GM18508 (cell line): ENCODE measurements around the gene PLXNA2.
A peak's percentile ranks its signal among the peaks of the same experiment; 100 is the strongest.

ENCODE experiments used
- ATAC-seq: cut with Tn5 transposase; IDR thresholded peaks from one replicate; pipeline ENCODE4 v1.9.1; 2021; ENCODE audit warnings: moderate number of reproducible peaks; ENCODE audit not compliant: insufficient read depth, unreplicated experiment

The PLXNA2 gene

GRCh38 chr1:208268541-208269337 is 24.6 kb upstream of the PLXNA2 start:
- no peak for ATAC-seq

GRCh38 chr1:208265525-208265924 is 21.3 kb upstream of the PLXNA2 start:
- no peak for ATAC-seq

GRCh38 chr1:208265122-208265469 is 20.9 kb upstream of the PLXNA2 start:
- no peak for ATAC-seq

DNA sequence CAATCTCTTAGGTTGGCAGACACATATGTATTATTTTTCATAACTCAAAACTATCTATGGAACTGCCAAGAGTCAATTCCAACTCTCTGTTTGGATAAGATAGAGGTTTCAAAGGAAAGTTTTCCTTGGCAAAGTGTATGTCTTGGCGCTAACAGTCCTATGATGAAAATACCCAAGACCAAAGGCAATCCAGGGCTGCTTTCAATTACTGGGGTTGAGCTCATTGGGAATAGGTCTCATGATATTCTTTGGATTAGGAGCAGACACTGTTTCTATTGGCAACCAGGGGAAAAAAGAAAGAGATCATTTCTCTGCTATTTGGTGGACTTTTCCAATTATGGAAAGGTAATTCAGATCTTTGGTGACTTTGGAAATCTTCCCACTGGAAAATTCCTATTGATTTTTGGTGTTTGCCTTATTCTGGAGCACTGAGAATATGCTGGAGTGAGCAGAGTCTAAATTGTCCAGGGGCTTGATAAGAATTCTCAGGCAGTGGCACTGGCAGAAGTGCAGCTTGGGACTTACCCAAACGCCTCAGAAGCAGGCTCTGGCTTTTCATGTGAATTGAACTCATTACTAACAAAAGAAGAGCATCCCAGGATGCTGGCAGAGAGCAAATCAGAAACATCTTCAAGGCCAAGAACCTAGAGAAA is 20.4 kb upstream of the PLXNA2 start:
- no peak for ATAC-seq

- ATAC-seq = no peak
These were observed 17.7 kb upstream of the PLXNA2 start for GRCh38 chr1:208261874-208262273.

- ATAC-seq = no peak
These were observed 14.1 kb upstream of the PLXNA2 start for GRCh38 chr1:208258277-208258676.

- no peak for ATAC-seq
These were observed 13.2 kb upstream of the PLXNA2 start for GRCh38 chr1:208257351-208257750.

DNA sequence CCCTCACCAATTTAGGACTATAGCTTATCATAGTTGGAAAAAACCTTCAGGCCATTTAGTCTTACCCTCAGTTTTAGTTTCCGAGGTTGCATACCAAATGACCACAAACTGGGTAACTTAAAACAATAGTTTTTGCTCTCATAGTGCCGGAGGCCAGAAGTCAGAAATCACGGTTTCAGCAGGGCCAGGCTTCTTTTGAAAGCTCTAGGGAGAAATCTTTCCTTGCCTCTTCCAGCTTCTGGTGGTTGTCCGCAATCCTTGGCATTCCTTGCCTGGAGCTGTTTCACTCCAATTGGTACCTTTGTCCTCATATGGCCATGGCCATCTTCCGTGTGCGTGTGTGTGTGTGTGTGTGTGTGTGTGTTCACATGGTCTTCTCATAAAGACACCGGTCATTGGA is 12.4 kb upstream of the PLXNA2 start:
- no peak for ATAC-seq

GRCh38 chr1:208256091-208256490 is 11.9 kb upstream of the PLXNA2 start:
- ATAC-seq = no peak

- ATAC-seq = no peak
These were observed 10.7 kb upstream of the PLXNA2 start for GRCh38 chr1:208254862-208255261.

DNA sequence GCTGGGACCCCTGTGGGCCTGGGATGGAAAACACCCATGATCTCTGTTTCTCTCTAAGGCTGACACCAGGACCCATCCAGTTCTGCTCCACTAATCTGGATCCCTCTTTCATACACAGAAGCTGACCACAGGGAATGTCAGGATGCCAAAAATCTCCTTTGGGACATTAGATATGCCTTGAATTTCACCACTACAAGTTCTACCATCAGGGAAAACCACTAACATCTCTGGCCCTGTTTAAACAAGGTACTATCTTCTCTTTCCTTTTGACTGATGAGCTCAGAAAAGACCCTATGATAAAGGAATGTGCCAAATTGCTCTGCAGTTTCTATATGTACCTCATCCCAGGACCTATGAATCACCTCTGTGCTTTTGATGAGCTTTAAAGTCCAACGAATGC is 10.2 kb upstream of the PLXNA2 start:
- no peak for ATAC-seq

DNA sequence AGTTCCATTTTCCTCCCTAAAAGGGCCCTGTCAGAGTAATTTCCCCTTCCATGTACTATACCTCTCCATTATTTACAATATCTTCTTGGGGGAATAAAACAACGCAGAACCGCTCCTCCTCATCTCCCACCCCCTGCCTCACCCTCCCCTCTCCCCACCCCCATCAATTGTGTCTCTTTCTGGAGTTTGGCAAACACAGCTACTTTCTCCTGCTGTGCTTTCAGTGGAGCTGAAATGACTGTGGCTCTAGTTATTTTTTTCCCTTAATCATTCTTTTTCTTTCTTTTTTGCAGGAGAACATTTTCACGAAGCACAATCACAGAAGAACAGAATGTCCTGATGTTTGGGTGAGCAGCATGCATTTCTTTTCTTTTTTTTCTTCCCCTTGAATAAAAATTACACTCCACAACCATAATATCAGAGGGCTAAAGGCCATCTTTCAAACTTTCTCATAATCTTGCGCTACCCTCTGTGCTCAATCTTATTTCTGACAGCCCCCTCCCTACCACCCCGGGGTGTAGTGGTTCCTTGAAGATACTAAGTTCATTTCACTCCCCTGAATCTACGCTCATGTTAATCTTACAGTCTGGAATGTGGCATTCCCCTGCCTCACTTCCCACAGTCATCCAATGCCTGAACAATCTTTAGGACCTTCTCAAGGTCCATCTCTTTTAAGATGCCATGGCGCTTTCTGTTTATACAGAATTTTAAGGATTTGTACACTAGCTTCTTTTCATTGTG is 8.8 kb upstream of the PLXNA2 start:
- no peak for ATAC-seq

DNA sequence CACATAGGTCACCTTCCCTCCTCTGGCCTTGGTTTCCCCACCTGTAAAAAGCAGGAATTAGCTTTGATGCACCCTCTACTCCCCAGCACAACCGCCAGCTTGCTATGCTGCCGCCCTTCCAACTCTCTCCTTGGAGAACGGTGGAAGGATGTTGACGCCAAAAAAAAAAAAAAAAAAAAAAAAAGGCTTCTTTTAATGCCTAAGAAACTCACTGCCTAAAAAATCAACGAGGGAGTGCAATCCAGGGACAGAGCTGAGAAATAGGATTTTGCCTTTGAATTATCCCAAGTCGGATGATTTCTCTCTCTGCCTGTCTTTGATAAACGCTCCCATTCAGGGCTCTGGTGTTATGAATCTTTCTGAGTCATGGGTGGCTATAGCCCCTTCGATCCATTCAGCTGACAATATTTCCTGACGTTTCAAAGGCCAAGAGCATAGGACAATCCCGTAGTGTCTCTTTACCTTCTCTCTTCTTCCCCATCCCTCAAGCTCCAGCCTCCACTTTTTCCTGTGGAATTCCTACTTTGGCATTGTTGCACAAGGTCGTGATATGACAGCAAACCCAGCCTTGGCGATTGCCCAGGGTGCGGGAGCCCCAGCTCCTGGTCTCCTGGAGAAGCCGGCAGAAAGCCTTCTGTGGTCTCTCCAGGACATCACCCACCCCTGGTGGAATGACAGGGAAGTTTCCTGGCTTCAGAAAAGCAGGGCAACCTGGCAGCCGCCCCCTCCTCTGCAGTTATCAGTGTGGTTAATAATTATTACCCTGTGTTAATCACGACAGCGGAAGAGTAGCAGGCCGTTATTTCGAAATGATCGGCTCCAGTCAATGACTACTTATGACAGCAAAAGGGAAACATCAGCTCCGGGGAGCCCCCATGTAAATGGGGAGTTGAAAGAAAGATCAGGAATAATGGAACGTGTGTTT is 8.0 kb upstream of the PLXNA2 start:
- no peak for ATAC-seq

GRCh38 chr1:208251015-208251414 is 6.8 kb upstream of the PLXNA2 start:
- no peak for ATAC-seq

GRCh38 chr1:208250613-208251012 is 6.4 kb upstream of the PLXNA2 start:
- no peak for ATAC-seq

DNA sequence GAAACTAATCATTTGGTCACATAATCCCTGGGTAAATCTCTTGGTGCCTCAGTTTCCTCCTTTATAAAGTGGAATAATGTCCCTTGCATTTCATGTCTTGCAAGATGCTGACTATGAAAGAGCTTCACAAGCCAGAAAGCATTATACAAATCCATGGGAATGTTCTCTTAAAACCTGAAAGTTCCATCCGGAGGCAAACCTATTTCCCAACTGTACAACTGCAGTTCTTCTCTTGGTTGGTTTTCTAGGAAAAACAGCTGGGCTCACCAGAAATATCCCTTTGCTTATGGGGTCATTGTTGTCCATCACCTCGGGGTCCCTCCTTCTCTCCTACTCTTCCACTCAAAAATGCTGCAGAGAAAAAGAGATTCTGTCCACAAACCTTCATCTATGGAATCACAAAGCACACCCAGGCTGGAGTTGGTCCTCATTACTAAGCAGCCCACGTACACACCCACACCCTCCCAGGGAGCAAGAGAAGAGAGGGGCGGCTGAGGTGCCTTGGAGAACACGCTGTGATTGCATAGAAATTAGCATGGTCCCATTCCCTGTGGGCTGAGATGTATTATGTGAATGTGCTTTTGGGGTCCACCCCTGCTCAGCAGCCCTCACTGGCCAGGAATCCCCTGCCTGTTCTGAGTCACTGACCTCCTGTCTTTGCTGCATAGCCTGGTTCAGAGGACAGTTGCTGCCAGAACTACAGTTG is 5.0 kb upstream of the PLXNA2 start:
- ATAC-seq = no peak

GRCh38 chr1:208248307-208248801 is 4.2 kb upstream of the PLXNA2 start:
- ATAC-seq = no peak

DNA sequence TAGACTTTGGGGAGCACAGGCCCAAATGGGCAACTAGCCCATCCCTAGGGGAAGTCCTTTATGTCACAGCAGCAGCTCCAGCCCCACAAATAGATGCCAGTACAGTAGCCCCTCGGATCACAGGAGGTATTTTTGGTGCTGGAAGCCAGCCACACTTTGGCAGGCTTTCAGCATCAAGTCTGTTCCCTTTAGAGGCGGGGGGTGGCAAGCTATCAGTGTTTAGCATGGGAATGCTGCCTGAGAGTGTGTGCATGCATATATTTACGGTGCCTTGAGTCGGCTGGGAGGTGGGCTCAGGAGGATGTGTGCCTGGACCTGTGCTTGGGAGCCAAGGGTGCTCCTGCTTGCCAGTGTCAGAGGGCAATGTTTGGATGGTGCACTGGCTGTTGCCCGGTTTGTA is 3.5 kb upstream of the PLXNA2 start:
- ATAC-seq = no peak

GRCh38 chr1:208245185-208245705 is 1.1 kb upstream of the PLXNA2 start:
- ATAC-seq = peak; percentile 74
